Hematopoietic multipotent progenitor cell treated with erythropoietin and hydrocortisone succinate and interleukin-3 and kit ligand, for 6 days (in vitro differentiated cells): ENCODE results near the gene CDC73.
"Not testable (repeated sequence)": the region's sequence is repeated elsewhere in the genome, so short reads cannot be mapped to it uniquely, and the experiment has no call there.

ENCODE experiments used
- DNase-seq: peaks from one replicate; pipeline ENCODE4 v3.0.0-alpha.2; 2015

Gene CDC73

GRCh38 chr1:193114485-193115095 is 7.2 kb upstream of the CDC73 start:
- DNase-seq: no peak

- no peak for DNase-seq
These were observed 6.1 kb upstream of the CDC73 start for GRCh38 chr1:193115629-193116227.

- not testable (repeated sequence) for DNase-seq
These were observed 4.7 kb upstream of the CDC73 start for GRCh38 chr1:193117167-193117566.

- no peak for DNase-seq
These were observed 3.6 kb upstream of the CDC73 start for GRCh38 chr1:193118194-193118593.

GRCh38 chr1:193118803-193119730 is 2.8 kb upstream of the CDC73 start:
- no peak for DNase-seq

GRCh38 chr1:193120604-193121166 is 1.1 kb upstream of the CDC73 start:
- no peak for DNase-seq

- DNase-seq: no peak
These were observed 1.9 kb downstream of the CDC73 start for GRCh38 chr1:193123751-193124150.

- no peak for DNase-seq
These were observed 3.5 kb downstream of the CDC73 start for GRCh38 chr1:193125369-193125768.

GRCh38 chr1:193131266-193131860 is 9.5 kb downstream of the CDC73 start:
- no peak for DNase-seq

GRCh38 chr1:193140254-193140653 is 18.4 kb downstream of the CDC73 start:
- no peak for DNase-seq

- peak; percentile 45 for DNase-seq
These were observed 20.0 kb downstream of the CDC73 start for GRCh38 chr1:193141804-193142203.

- no peak for DNase-seq
These were observed 20.6 kb downstream of the CDC73 start for GRCh38 chr1:193142409-193142808.

GRCh38 chr1:193143285-193143684 is 21.5 kb downstream of the CDC73 start:
- peak; percentile 41 for DNase-seq

- DNase-seq: no peak
These were observed 22.6 kb downstream of the CDC73 start for GRCh38 chr1:193144361-193144938.

GRCh38 chr1:193144999-193145398 is 23.2 kb downstream of the CDC73 start:
- DNase-seq: no peak

- DNase-seq: no peak
These were observed 34.4 kb downstream of the CDC73 start for GRCh38 chr1:193156117-193156821.

- no peak for DNase-seq
These were observed 35.0 kb downstream of the CDC73 start for GRCh38 chr1:193156822-193157142.

GRCh38 chr1:193157360-193157759 is 35.5 kb downstream of the CDC73 start:
- DNase-seq: no peak

GRCh38 chr1:193176113-193176512 is 54.3 kb downstream of the CDC73 start:
- DNase-seq: no peak

GRCh38 chr1:193176788-193177187 is 55.0 kb downstream of the CDC73 start:
- DNase-seq: no peak

GRCh38 chr1:193179094-193179493 is 57.3 kb downstream of the CDC73 start:
- DNase-seq: no peak

- DNase-seq: no peak
These were observed 59.7 kb downstream of the CDC73 start for GRCh38 chr1:193181536-193181935.
